Body of pancreas (tissue), 4 donors: ENCODE data around the gene SPATA2L. TPM values are rescaled to one million over a fixed set of nuclear protein-coding genes. Genes with fewer than 3 reads are reported as not detected.

Source experiments
- ATAC-seq: fragments of 150-250 bp; one replicate; pipeline ENCODE4 v1.9.1; 2016
- DNase-seq, 4 donors: peaks; one replicate each; pipeline ENCODE4 v3.0.0-alpha.2; 2019
- H3K27ac ChIP-seq, 4 donors: fragments of 200-600 bp; sonication (generic); 1 replicate in 3 of 4; 2 replicates in 1 of 4; pipeline versions ENCODE4 v1.5.1 to v1.6.1; 2016 to 2019; ENCODE audit warnings: mild to moderate bottlenecking in 1 of 4, mixed read lengths in 1 of 4, moderate library complexity in 1 of 4
- H3K27me3 ChIP-seq, 2 donors: fragments of 200-600 bp; sonication (generic); one replicate each; pipeline ENCODE4 v1.6.0; 2016; ENCODE audit warnings: mild to moderate bottlenecking in 1 of 2
- H3K36me3 ChIP-seq, 2 donors: fragments of 200-600 bp; sonication (generic); replicated peaks in 1 of 2; 2 replicates each; pipeline ENCODE4 v1.5.1; 2016; ENCODE audit warnings: low read depth in 2 of 2; ENCODE audit not compliant: insufficient read depth in 1 of 2
- H3K4me1 ChIP-seq: fragments of 200-600 bp; sonication (generic); one replicate; pipeline ENCODE4 v1.6.0; 2016
- H3K4me3 ChIP-seq, 2 donors: fragments of 200-600 bp; sonication (generic); 1 replicate in 1 of 2; 2 replicates in 1 of 2; pipeline ENCODE4 v1.5.1; 2016 to 2019
- H3K9me3 ChIP-seq, 3 donors: fragments of 200-600 bp; sonication (generic); 1 replicate in 2 of 3; 2 replicates in 1 of 3; pipeline ENCODE4 v1.5.1; 2016
- POLR2A ChIP-seq, 3 donors: fragments of 450-650 bp; IDR thresholded peaks; one replicate each; pipeline ENCODE4 v1.6.1; 2016; ENCODE audit warnings: antibody characterized with exemption in 3 of 3, mild to moderate bottlenecking in 2 of 3
- WGBS, 2 donors: methylation state at CpG; one replicate each; pipeline ENCODE4 v1.1.5; 2017; 5-methylcytosine and 5-hydroxymethylcytosine counted together
- intact Hi-C: fragments of 100-400 bp; cut with DNase I; formaldehyde crosslinking; loops from one replicate; pipeline ENCODE4 v1.15.1; 2023
- total RNA-seq, 2 donors: library from RNA; depleted of rRNA; stranded (reverse); fragments of >200 nt; gene quantifications; one replicate each; pipeline ENCODE4 v1.1.0, GENCODE V29; 2016
- TF ChIP-seq, protein P1 (sequence below), 7 experiments: fragments of 450-650 bp in 4 of 7; fragments of 200-600 bp in 3 of 7; sonication (generic) in 3 of 7; IDR thresholded peaks; one replicate each; pipeline ENCODE4 v1.5.1; 2016 to 2019; ENCODE audit warnings: antibody characterized with exemption in 7 of 7

Gene SPATA2L
- total RNA-seq, 2 donors from 2014 or later: 15.8 to 48.1 TPM

DNA sequence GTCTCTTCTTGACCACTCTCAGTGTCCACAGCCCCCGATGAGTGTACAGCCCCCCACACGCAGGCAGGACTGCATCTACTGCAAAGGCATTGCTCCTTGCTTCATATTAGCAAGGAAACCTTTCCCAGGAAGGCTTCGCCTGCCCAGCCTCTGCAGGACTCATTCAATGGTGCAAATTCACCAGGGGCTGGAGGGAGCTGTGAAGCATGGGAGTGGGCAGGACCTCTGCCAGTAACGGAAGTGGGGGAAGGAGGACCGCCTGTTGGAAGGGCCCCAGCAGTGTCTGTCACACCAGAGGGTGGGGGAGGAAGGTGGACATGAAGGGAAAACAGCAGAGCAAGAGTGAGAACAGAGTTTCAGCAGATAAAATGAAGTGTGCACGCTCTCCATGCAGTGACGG lies 41.4 kb downstream of the SPATA2L start:
- no peak for TF ChIP-seq POLR2A (IDR thresholded peaks at IDR 0.05)
- TF ChIP-seq, protein P1, sequence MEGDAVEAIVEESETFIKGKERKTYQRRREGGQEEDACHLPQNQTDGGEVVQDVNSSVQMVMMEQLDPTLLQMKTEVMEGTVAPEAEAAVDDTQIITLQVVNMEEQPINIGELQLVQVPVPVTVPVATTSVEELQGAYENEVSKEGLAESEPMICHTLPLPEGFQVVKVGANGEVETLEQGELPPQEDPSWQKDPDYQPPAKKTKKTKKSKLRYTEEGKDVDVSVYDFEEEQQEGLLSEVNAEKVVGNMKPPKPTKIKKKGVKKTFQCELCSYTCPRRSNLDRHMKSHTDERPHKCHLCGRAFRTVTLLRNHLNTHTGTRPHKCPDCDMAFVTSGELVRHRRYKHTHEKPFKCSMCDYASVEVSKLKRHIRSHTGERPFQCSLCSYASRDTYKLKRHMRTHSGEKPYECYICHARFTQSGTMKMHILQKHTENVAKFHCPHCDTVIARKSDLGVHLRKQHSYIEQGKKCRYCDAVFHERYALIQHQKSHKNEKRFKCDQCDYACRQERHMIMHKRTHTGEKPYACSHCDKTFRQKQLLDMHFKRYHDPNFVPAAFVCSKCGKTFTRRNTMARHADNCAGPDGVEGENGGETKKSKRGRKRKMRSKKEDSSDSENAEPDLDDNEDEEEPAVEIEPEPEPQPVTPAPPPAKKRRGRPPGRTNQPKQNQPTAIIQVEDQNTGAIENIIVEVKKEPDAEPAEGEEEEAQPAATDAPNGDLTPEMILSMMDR (IDR thresholded peaks at IDR 0.05): no peak
- Histone ChIP-seq H3K4me1 (peaks cover 27% of the 10 kb centered on the region), H3K27ac (no peak overlapping the region), H3K27me3 (no peaks in the 10 kb centered on the region), H3K36me3 (no peaks in the 10 kb centered on the region), H3K9me3 (no peaks in the 10 kb centered on the region), H3K4me3 (no peak overlapping the region)
- WGBS, 2 donors: 87 to 94% methylated on average over 7 of the region's 7 CpGs
- intact Hi-C loops: no loop called here
- ATAC-seq (no peak), DNase-seq (no peak)

DNA sequence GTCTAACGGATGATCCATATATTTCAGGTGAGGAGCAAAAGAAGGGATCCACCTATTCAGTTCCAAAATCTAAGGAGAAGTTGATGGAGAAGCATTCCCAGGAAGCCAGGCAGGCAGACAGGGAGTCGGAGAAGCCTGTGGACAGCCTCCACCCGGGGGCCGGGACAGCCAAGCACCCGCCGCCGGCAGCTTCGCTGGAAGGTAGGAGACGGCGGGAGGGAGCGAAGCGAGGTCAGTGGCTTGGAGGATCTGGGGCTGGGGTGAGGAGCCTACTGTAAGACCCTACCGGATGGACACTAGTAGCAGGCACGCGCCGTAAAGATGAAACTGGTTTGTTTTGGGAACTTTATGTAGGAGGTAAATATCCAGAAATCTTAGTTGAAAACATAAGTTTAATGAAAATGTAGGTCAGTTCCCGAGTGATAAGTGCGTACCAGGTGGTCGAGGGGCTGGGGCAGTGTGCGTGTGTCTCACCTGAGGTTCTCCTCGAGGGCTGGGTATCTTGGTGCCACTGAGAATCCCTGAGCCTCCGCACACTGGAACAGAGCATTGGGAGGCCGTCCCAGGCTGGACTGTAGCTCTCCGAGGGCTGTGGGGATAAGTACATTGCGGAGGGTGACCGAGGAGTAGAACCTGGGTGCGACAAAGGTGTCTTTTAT lies 43.2 kb downstream of the SPATA2L start:
- Histone ChIP-seq H3K9me3 (no peaks in the 10 kb centered on the region), H3K27ac (peak overlapping the region in 3 of 4 donors; percentile 24 to 87 (median 85)), H3K27me3 (no peaks in the 10 kb centered on the region), H3K4me1 (peaks cover 31% of the 10 kb centered on the region), H3K4me3 (peak overlapping the region; percentile 75 to 99), H3K36me3 (no peaks in the 10 kb centered on the region)
- TF ChIP-seq POLR2A (IDR thresholded peaks at IDR 0.05): no peak
- TF ChIP-seq, protein P1 (IDR thresholded peaks at IDR 0.05): no peak
- ATAC-seq: peak; percentile 5
- WGBS, 2 donors: 11 to 12% methylated on average over 25 to 27 of the region's 27 CpGs
- intact Hi-C loops: no loop called here
- no peak for DNase-seq

DNA sequence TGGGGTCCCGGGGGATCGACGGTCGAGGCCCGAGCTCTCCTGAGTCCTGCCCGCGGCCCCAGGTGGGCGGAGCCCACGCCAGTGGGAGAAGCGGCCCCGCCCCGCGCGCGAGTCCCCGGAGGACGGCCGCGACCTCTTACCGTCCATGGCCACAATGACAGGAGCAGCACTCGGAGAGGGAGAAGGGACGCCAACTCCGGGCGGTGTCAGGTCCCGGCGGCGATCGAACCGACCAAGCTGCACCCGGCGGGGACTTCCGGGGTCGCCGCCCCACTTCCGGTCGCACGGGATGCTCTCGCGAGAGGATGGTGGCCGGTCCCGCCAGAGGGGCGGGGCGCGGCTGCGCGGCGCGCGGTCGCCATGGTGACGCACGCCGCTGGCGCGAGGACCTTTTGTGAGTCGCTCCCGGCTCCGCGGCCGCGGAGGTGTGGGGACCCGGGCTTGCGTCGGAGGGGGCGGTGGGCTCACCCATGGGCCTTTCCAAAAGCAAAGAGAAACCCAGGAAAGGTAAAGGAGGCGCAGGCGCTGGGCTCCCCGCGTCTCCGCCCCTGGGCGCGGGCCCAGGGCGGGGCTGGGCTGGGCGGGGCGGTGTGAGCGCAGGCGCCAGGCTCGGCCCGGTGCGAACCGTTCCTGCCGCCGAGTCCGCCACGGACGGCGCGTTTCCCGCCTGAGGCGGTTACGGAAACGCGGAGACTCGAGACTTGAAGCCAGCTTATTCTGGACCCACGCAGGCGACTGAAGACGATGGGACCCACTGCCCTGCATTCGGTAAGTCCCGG lies 43.9 kb downstream of the SPATA2L start, which contains the start of the genes CHMP1A and SPATA33:
Gene CHMP1A, minus strand, starts transcription at position 267 of the 779 bp plus-strand sequence. Its CDS starts 120 bp downstream, at position 147.
Gene SPATA33, plus strand, starts transcription at position 395 of the 779 bp plus-strand sequence. Its CDS starts 76 bp downstream, at position 471.
- Histone ChIP-seq H3K36me3 (no peaks in the 10 kb centered on the region), H3K4me1 (peaks cover 31% of the 10 kb centered on the region), H3K4me3 (peak within 1 kb of the TSS; percentile 75 to 99), H3K9me3 (no peaks in the 10 kb centered on the region), H3K27ac (peak within 1 kb of the TSS; percentile 46 to 87 (median 72)), H3K27me3 (no peaks in the 10 kb centered on the region)
- intact Hi-C loops: no loop called here
- 0 to 1% methylated on average over 26 to 99 of the region's 99 CpGs for WGBS, 2 donors
- DNase-seq: peak; percentile 90 to 94 (median 92)
- peak in 2 of 3 donors; percentile 73 to 79 for TF ChIP-seq POLR2A (IDR thresholded peaks at IDR 0.05)
- TF ChIP-seq, protein P1 (IDR thresholded peaks at IDR 0.05): no peak
- peak; percentile 96 for ATAC-seq

DNA sequence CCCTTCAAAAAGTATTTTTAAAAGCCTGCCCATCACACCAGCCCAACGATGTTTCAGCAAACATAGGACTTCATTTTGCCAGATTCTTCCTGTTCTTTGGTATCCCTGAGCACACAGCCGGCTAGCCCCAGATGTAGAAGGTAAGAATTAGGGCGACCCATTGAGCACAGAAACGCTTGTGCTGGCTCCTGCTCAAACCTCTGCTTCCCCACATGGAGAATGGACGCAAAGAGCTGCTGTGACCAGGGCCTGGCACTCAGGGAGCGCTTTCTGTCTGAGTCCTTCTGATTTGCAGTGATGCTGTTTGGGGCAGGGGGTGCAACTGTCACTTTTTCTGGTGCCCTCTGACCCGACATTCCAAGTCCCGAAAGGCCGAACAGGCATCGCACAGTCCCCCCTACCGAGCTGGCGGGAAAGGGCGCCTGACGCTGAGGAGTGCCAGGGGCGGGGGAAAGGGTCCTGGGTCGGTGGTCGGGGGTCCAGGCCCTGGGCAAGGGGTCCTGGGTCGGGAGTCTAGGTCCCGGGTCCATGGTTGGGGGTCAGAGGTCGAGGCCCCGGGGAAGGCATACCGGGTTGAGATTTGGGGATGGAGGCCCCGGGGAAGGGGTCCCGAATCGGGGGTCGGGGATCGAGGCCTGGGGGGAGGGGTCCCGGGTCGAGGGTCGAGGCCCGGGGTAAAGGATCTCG lies 44.9 kb downstream of the SPATA2L start:
- Histone ChIP-seq H3K4me3 (peak overlapping the region; percentile 75 to 99), H3K4me1 (peaks cover 31% of the 10 kb centered on the region), H3K9me3 (no peaks in the 10 kb centered on the region), H3K36me3 (no peaks in the 10 kb centered on the region), H3K27me3 (no peaks in the 10 kb centered on the region), H3K27ac (peak overlapping the region in 3 of 4 donors; percentile 58 to 87 (median 85))
- ATAC-seq (no peak), DNase-seq (no peak)
- intact Hi-C loops: no loop called here
- whole genome bisulfite sequencing, 2 donors: 28 to 52% methylated on average over 6 to 32 of the region's 32 CpGs
- TF ChIP-seq, protein P1 (IDR thresholded peaks at IDR 0.05): no peak
- TF ChIP-seq POLR2A (IDR thresholded peaks at IDR 0.05): no peak
